Testis (tissue), 3 donors: ENCODE results near the gene PRKAR1B. TPM values are rescaled to one million over a fixed set of nuclear protein-coding genes. Genes with fewer than 3 reads are reported as not detected.
A peak's percentile ranks its signal among the peaks of the same experiment; 100 is the strongest.
"Not testable (repeated sequence)": the region's sequence is repeated elsewhere in the genome, so short reads cannot be mapped to it uniquely, and the experiment has no call there.

Experiments
- DNase-seq: peaks from one replicate; pipeline ENCODE4 v3.0.0-alpha.2; 2019
- H3K27ac ChIP-seq, 2 donors: fragments of 200-600 bp; sonication (generic); one replicate each; pipeline ENCODE4 v1.5.1; 2019
- H3K27me3 ChIP-seq: fragments of 200-600 bp; sonication (generic); one replicate; pipeline ENCODE4 v1.5.1; 2019
- H3K36me3 ChIP-seq: fragments of 200-600 bp; sonication (generic); one replicate; pipeline ENCODE4 v1.5.1; 2017; ENCODE audit warnings: low read depth; ENCODE audit errors: missing control alignments
- H3K4me1 ChIP-seq: fragments of 200-600 bp; sonication (generic); one replicate; pipeline ENCODE4 v1.5.1; 2019
- H3K4me3 ChIP-seq, 2 donors: fragments of 200-600 bp; sonication (generic); one replicate each; pipeline ENCODE4 v1.5.1; 2017 to 2019
- H3K9me3 ChIP-seq: fragments of 200-600 bp; sonication (generic); one replicate; pipeline ENCODE4 v1.5.1; 2017
- CTCF ChIP-seq, 3 experiments: fragments of 450-650 bp in 2 of 3; fragments of 200-600 bp in 1 of 3; sonication (generic) in 1 of 3; IDR thresholded peaks; one replicate each; pipeline ENCODE4 v1.5.1; 2016 to 2019; ENCODE audit warnings: antibody characterized with exemption in 3 of 3, mild to moderate bottlenecking in 2 of 3, moderate library complexity in 1 of 3
- POLR2A ChIP-seq: fragments of 450-650 bp; IDR thresholded peaks from one replicate; pipeline ENCODE4 v1.6.1; 2017; ENCODE audit warnings: antibody characterized with exemption, mild to moderate bottlenecking, moderate library complexity
- WGBS, 2 donors: methylation state at CpG; one replicate each; pipeline ENCODE4 v1.1.5; 2018; 5-methylcytosine and 5-hydroxymethylcytosine counted together
- intact Hi-C: fragments of 100-400 bp; cut with DNase I; formaldehyde crosslinking; loops from one replicate; pipeline ENCODE4 v1.15.1; 2023; ENCODE audit warnings: low total_unique reads
- polyA plus RNA-seq: library from polyadenylated mRNA; stranded (reverse); fragments of 350-450 nt; fragmentation: Illumina TruSeq; extraction: RNeasy Lipid Tissue Mini Kit (QIAGEN cat#74804); gene quantifications from one replicate; pipeline ENCODE4 v1.2.3, GENCODE V29; 2014; ENCODE audit warnings: low read depth, low replicate concordance; ENCODE audit not compliant: insufficient read depth
- total RNA-seq, 2 donors: library from RNA; depleted of rRNA; stranded (reverse); fragments of >200 nt; gene quantifications; one replicate each; pipeline ENCODE4 v1.2.3, GENCODE V29; 2016

Gene PRKAR1B
- total and polyA plus RNA-seq, 3 donors from 2014 or later, result 27.8 to 35.7 (median 31.3) TPM

- H3K27ac ChIP-seq, result no peak overlapping the region
- TF ChIP-seq POLR2A, result no peak
- H3K9me3 ChIP-seq, result no peaks in the 10 kb centered on the region
- WGBS, 2 donors, result 94 to 96% methylated on average over 4 of the region's 4 CpGs
- H3K36me3 ChIP-seq, result no peaks in the 10 kb centered on the region
- no peak overlapping the region for H3K4me3 ChIP-seq
- peaks cover 31% of the 10 kb centered on the region for H3K4me1 ChIP-seq
- no peak for DNase-seq
- intact Hi-C loops, result no loop called here
- no peaks in the 10 kb centered on the region for H3K27me3 ChIP-seq
Observed at GRCh38 chr7:662576-662975, 64.5 kb downstream of the PRKAR1B start.

GRCh38 chr7:659996-660395 lies 67.1 kb downstream of the PRKAR1B start:
- no peak overlapping the region for H3K4me3 ChIP-seq
- H3K27ac ChIP-seq, result no peak overlapping the region
- intact Hi-C loops, result no loop called here
- H3K4me1 ChIP-seq, result peaks cover 13% of the 10 kb centered on the region
- no peaks in the 10 kb centered on the region for H3K27me3 ChIP-seq
- DNase-seq, result no peak
- no peaks in the 10 kb centered on the region for H3K36me3 ChIP-seq
- H3K9me3 ChIP-seq, result no peaks in the 10 kb centered on the region
- WGBS, 2 donors, result 93 to 96% methylated on average over 11 to 13 of the region's 13 CpGs
- TF ChIP-seq CTCF (IDR thresholded peaks at IDR 0.05) (no peak), POLR2A (no peak)

GRCh38 chr7:659306-659847 lies 67.7 kb downstream of the PRKAR1B start:
- no peak for DNase-seq
- 95 to 96% methylated on average over 25 of the region's 25 CpGs for WGBS, 2 donors
- Histone ChIP-seq H3K36me3 (no peaks in the 10 kb centered on the region), H3K27ac (no peak overlapping the region), H3K4me1 (peaks cover 7% of the 10 kb centered on the region), H3K4me3 (no peak overlapping the region), H3K9me3 (no peaks in the 10 kb centered on the region), H3K27me3 (no peaks in the 10 kb centered on the region)
- intact Hi-C loops, result no loop called here
- TF ChIP-seq POLR2A (no peak), CTCF (IDR thresholded peaks at IDR 0.05) (no peak)

- no peak overlapping the region for H3K4me3 ChIP-seq
- intact Hi-C loops, result no loop called here
- H3K27ac ChIP-seq, result peak overlapping the region; percentile 41 to 49
- H3K4me1 ChIP-seq, result no peaks in the 10 kb centered on the region
- H3K36me3 ChIP-seq, result no peaks in the 10 kb centered on the region
- TF ChIP-seq POLR2A, result no peak
- TF ChIP-seq CTCF (IDR thresholded peaks at IDR 0.05), result no peak
- no peaks in the 10 kb centered on the region for H3K27me3 ChIP-seq
- 63 to 69% methylated on average over 16 of the region's 16 CpGs for WGBS, 2 donors
- DNase-seq, result peak; percentile 49
- no peaks in the 10 kb centered on the region for H3K9me3 ChIP-seq
Observed at GRCh38 chr7:657565-658119, 69.4 kb downstream of the PRKAR1B start.

- H3K4me1 ChIP-seq, DNase-seq, H3K27me3 ChIP-seq, intact Hi-C loops, H3K4me3 ChIP-seq, H3K27ac ChIP-seq, H3K36me3 ChIP-seq, H3K9me3 ChIP-seq: not testable (repeated sequence)
- whole genome bisulfite sequencing, 2 donors, result 72 to 84% methylated on average over 3 of the region's 3 CpGs
Observed at GRCh38 chr7:657010-657409, 70.1 kb downstream of the PRKAR1B start.

GRCh38 chr7:655758-656157 lies 71.3 kb downstream of the PRKAR1B start:
- no peak for TF ChIP-seq CTCF (IDR thresholded peaks at IDR 0.05)
- no peak for TF ChIP-seq POLR2A
- Histone ChIP-seq H3K27ac (no peak overlapping the region), H3K4me3 (no peak overlapping the region), H3K36me3 (no peaks in the 10 kb centered on the region), H3K9me3 (no peaks in the 10 kb centered on the region), H3K4me1 (no peaks in the 10 kb centered on the region), H3K27me3 (no peaks in the 10 kb centered on the region)
- intact Hi-C loops, result no loop called here
- WGBS, 2 donors, result 85 to 91% methylated on average over 4 of the region's 4 CpGs
- no peak for DNase-seq
